ENCODE results near the gene KCNIP1.

KCNIP1 gene

DNA sequence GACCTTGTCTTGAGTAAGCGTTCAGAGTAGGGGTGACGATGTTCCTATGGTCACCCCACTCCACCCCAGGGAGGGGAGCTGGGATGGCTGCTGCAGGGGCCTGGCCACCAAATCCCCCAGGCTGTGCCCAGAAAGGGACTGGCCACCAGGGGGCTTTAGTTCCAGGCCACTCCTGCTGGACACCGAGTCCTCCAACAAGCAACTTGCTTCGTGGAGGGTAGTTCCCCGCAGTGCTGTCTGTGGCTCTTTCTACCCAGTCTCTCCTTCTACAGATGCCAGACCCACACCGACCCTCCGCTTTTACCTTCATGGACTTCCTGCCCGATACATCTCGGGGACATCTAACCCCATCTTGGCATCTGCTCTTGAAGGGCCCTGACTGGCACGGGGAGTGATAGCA lies 244.0 kb downstream of the KCNIP1 start:
- DNase-seq (ENCODE audit: low read depth): peak; percentile 13
- H3K4me3 ChIP-seq (ENCODE audit: low read depth, low read length): no peak overlapping the region
- TF ChIP-seq POLR2A (IDR thresholded peaks at IDR 0.05; ENCODE audit: extremely low read depth, insufficient read length) (no peak), MYC (IDR thresholded peaks at IDR 0.05; ENCODE audit: low read depth, low read length) (no peak)
- TF ChIP-seq, protein P1, sequence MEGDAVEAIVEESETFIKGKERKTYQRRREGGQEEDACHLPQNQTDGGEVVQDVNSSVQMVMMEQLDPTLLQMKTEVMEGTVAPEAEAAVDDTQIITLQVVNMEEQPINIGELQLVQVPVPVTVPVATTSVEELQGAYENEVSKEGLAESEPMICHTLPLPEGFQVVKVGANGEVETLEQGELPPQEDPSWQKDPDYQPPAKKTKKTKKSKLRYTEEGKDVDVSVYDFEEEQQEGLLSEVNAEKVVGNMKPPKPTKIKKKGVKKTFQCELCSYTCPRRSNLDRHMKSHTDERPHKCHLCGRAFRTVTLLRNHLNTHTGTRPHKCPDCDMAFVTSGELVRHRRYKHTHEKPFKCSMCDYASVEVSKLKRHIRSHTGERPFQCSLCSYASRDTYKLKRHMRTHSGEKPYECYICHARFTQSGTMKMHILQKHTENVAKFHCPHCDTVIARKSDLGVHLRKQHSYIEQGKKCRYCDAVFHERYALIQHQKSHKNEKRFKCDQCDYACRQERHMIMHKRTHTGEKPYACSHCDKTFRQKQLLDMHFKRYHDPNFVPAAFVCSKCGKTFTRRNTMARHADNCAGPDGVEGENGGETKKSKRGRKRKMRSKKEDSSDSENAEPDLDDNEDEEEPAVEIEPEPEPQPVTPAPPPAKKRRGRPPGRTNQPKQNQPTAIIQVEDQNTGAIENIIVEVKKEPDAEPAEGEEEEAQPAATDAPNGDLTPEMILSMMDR (IDR thresholded peaks at IDR 0.05; ENCODE audit: low read depth, low read length): no peak
- TF ChIP-seq, protein P2, sequence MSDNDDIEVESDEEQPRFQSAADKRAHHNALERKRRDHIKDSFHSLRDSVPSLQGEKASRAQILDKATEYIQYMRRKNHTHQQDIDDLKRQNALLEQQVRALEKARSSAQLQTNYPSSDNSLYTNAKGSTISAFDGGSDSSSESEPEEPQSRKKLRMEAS (IDR thresholded peaks at IDR 0.05; ENCODE audit: low read depth, low read length): no peak

DNA sequence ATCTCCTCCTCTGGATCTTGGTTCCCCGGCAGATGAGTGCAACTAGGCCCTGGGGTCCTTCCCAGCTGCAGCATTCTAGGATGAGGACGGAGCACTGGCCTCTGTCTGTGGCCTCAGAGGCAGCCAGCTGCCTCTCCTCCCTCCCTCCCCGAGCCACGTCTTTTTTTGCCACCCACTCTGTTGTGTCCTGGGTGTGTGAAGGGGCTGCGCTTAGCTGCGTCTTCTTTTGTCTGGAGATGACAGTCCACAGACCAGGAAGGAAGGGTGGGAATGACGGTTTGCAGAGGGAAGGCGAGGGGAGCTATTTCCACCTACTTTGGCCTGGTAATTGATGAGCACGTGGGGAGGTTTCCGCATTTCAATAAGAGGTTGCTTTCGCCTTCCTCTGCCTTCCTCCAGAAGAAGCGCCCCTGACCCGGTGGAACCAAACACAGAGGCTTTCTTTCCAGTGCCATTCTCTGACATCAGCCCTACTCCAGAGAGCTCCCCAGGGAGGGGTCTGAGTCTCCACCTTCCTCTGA lies 245.2 kb downstream of the KCNIP1 start:
- H3K4me3 ChIP-seq (ENCODE audit: low read depth, low read length): no peak overlapping the region
- TF ChIP-seq, protein P1 (IDR thresholded peaks at IDR 0.05; ENCODE audit: low read depth, low read length): no peak
- TF ChIP-seq POLR2A (IDR thresholded peaks at IDR 0.05; ENCODE audit: extremely low read depth, insufficient read length): no peak
- no peak for TF ChIP-seq MYC (IDR thresholded peaks at IDR 0.05; ENCODE audit: low read depth, low read length)
- TF ChIP-seq, protein P2 (IDR thresholded peaks at IDR 0.05; ENCODE audit: low read depth, low read length): no peak
- no peak for DNase-seq (ENCODE audit: low read depth)

DNA sequence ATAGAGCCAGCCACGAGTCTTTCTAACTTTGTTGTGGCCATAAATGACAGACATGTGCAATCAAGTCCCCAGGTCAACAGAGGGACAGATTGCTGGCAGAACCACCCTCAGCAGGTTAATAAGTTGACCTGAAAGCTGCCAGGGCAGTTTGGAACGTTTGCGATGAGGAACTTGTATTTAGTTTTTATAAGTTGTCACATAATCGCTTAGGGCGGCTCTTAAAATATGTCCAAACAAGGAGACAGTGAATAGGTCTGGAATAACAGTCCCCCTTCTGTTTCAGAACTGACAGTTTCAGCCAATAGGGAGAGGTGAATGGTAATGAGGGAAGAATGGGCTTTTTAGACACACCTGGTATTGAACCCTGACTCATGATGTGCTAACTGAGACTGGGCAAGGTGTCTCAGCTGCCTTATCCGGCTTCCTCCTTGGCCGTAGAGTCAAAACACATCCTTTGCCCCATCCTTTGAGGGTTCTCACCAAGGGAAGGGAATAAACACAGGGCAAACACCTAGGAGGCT lies 246.2 kb downstream of the KCNIP1 start:
- no peak for DNase-seq (ENCODE audit: low read depth)
- no peak overlapping the region for H3K4me3 ChIP-seq (ENCODE audit: low read depth, low read length)
- TF ChIP-seq POLR2A (IDR thresholded peaks at IDR 0.05; ENCODE audit: extremely low read depth, insufficient read length): no peak
- TF ChIP-seq, protein P1 (IDR thresholded peaks at IDR 0.05; ENCODE audit: low read depth, low read length): no peak
- no peak for TF ChIP-seq MYC (IDR thresholded peaks at IDR 0.05; ENCODE audit: low read depth, low read length)
- TF ChIP-seq, protein P2 (IDR thresholded peaks at IDR 0.05; ENCODE audit: low read depth, low read length): no peak

DNA sequence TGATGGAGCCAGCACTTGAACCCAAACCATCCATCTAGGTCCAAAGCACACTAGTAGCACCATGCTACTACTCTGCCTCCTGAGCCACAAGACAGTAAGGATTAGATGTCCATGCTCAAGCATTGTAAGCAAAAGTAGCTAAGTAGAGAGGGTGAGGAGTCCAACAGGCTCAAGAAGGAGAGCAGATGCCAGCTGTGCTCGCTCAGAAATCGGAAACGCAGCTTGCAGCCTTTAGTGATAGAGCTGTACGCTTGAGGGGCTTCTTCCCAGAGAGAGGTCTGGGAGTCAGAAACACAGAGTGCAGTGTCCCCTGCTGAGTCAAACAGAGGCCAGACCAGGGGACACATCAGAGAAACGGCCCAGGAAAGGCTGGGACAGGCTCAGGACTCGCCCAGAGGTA lies 247.0 kb downstream of the KCNIP1 start:
- no peak overlapping the region for H3K4me3 ChIP-seq (ENCODE audit: low read depth, low read length)
- no peak for DNase-seq (ENCODE audit: low read depth)
- no peak for TF ChIP-seq MYC (IDR thresholded peaks at IDR 0.05; ENCODE audit: low read depth, low read length)
- no peak for TF ChIP-seq POLR2A (IDR thresholded peaks at IDR 0.05; ENCODE audit: extremely low read depth, insufficient read length)
- TF ChIP-seq, protein P2 (IDR thresholded peaks at IDR 0.05; ENCODE audit: low read depth, low read length): no peak
- TF ChIP-seq, protein P1 (IDR thresholded peaks at IDR 0.05; ENCODE audit: low read depth, low read length): no peak

DNA sequence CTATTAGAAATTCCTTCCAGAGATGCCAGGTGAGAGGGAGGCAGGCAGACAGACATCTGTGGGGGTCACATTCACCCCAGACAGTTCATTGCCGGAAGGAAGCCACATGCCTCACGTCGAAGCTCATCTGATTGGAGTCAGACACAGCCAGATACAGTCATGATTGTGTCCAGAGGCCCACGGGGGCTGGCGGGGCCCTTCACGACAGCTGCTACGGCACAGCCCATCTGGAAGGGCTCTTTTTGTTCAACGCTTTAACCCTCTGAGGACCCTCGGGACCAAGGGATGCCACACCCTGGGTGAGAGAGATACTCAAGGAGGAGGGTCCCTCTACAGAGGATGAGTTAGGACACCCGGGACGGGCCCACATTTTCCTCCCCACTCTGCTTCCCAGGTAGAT lies 247.8 kb downstream of the KCNIP1 start:
- H3K4me3 ChIP-seq (ENCODE audit: low read depth, low read length): no peak overlapping the region
- TF ChIP-seq, protein P1 (IDR thresholded peaks at IDR 0.05; ENCODE audit: low read depth, low read length): no peak
- TF ChIP-seq POLR2A (IDR thresholded peaks at IDR 0.05; ENCODE audit: extremely low read depth, insufficient read length) (no peak), MYC (IDR thresholded peaks at IDR 0.05; ENCODE audit: low read depth, low read length) (no peak)
- TF ChIP-seq, protein P2 (IDR thresholded peaks at IDR 0.05; ENCODE audit: low read depth, low read length): no peak
- DNase-seq (ENCODE audit: low read depth): no peak

All from NB4 (cell line).